ENCODE results near the gene RPUSD3.
A peak's percentile ranks its signal among the peaks of the same experiment; 100 is the strongest.

Gene RPUSD3

GRCh38 chr3:9797196-9797945 lies 46.4 kb downstream of the RPUSD3 start:
- no peak for DNase-seq

- no peak for DNase-seq
Measured at GRCh38 chr3:9795207-9795606, 48.6 kb downstream of the RPUSD3 start.

GRCh38 chr3:9794400-9794799 lies 49.4 kb downstream of the RPUSD3 start:
- DNase-seq, result no peak

GRCh38 chr3:9793161-9793781 lies 50.5 kb downstream of the RPUSD3 start:
- DNase-seq, result no peak

- DNase-seq, result peak; percentile 76
Measured at GRCh38 chr3:9792405-9793160, 51.2 kb downstream of the RPUSD3 start, which contains the start of the genes ARPC4 and TADA3. ARPC4 (plus strand) TSS chr3:9793082; CDS start chr3:9793122, 40 bp downstream. TADA3 (minus strand) TSS chr3:9792473; CDS start chr3:9791466, 1,007 bp downstream.

- no peak for DNase-seq
Measured at GRCh38 chr3:9791790-9792404, 51.9 kb downstream of the RPUSD3 start.

GRCh38 chr3:9791127-9791526 lies 52.7 kb downstream of the RPUSD3 start:
- DNase-seq, result no peak
